Parathyroid adenoma (tissue), 2 donors: Measurements from ENCODE around the gene PIK3C2G.

Experiments
- H2AFZ ChIP-seq: fragments of 300-600 bp; sonication (generic); one replicate; pipeline ENCODE4 v1.7.0; 2017; ENCODE audit warnings: antibody characterized with exemption, mild to moderate bottlenecking
- H3K27ac ChIP-seq: fragments of 300-600 bp; sonication (generic); one replicate; pipeline ENCODE4 v1.7.0; 2017
- H3K27me3 ChIP-seq: fragments of 300-600 bp; sonication (generic); one replicate; pipeline ENCODE4 v1.7.0; 2017; ENCODE audit warnings: low read length; ENCODE audit not compliant: control insufficient read depth, insufficient read depth
- H3K36me3 ChIP-seq: fragments of 300-600 bp; sonication (generic); one replicate; pipeline ENCODE4 v1.7.0; 2017; ENCODE audit warnings: low read length; ENCODE audit not compliant: control insufficient read depth, insufficient read depth
- H3K4me1 ChIP-seq: fragments of 300-600 bp; sonication (generic); one replicate; pipeline ENCODE4 v1.7.0; 2017; ENCODE audit warnings: control low read depth
- H3K4me2 ChIP-seq: fragments of 300-600 bp; sonication (generic); one replicate; pipeline ENCODE4 v1.7.0; 2017; ENCODE audit warnings: low read length
- H3K4me3 ChIP-seq: fragments of 300-600 bp; sonication (generic); one replicate; pipeline ENCODE4 v1.7.0; 2017; ENCODE audit warnings: low read depth, low read length
- H3K79me2 ChIP-seq: fragments of 300-600 bp; sonication (generic); one replicate; pipeline ENCODE4 v1.7.0; 2017; ENCODE audit warnings: control low read depth
- H3K9ac ChIP-seq: fragments of 300-600 bp; sonication (generic); one replicate; pipeline ENCODE4 v1.7.0; 2017; ENCODE audit warnings: mild to moderate bottlenecking
- H3K9me3 ChIP-seq: fragments of 300-600 bp; sonication (generic); one replicate; pipeline ENCODE4 v1.7.0; 2017; ENCODE audit warnings: low read length; ENCODE audit not compliant: control insufficient read depth
- CTCF ChIP-seq: fragments of 300-600 bp; sonication (generic); IDR thresholded peaks from one replicate; pipeline ENCODE4 v1.7.0; 2017; ENCODE audit warnings: antibody characterized with exemption, mild to moderate bottlenecking
- donor health status: primary hyperparathyroidism.

The PIK3C2G gene

GRCh38 chr12:18313306-18313705, 52.0 kb downstream of the PIK3C2G start:
- Histone ChIP-seq H3K4me2 (no peak overlapping the region), H3K9ac (no peak overlapping the region), H3K9me3 (no peaks in the 10 kb centered on the region), H3K4me1 (no peaks in the 10 kb centered on the region), H3K27ac (no peak overlapping the region), H3K4me3 (no peak overlapping the region), H3K79me2 (no peaks in the 10 kb centered on the region), H3K36me3 (no peaks in the 10 kb centered on the region), H3K27me3 (no peaks in the 10 kb centered on the region), H2AFZ (no peak overlapping the region)
- TF ChIP-seq CTCF = no peak

GRCh38 chr12:18320036-18320617, 58.8 kb downstream of the PIK3C2G start:
- Histone ChIP-seq H3K9me3 (no peaks in the 10 kb centered on the region), H3K4me1 (no peaks in the 10 kb centered on the region), H3K4me3 (no peak overlapping the region), H3K4me2 (no peak overlapping the region), H3K27me3 (no peaks in the 10 kb centered on the region), H3K79me2 (no peaks in the 10 kb centered on the region), H2AFZ (no peak overlapping the region), H3K27ac (no peak overlapping the region), H3K36me3 (no peaks in the 10 kb centered on the region), H3K9ac (no peak overlapping the region)
- peak; percentile 47 for TF ChIP-seq CTCF

GRCh38 chr12:18320976-18321375, 59.7 kb downstream of the PIK3C2G start:
- Histone ChIP-seq H3K4me2 (no peak overlapping the region), H3K27ac (no peak overlapping the region), H3K79me2 (no peaks in the 10 kb centered on the region), H3K4me1 (no peaks in the 10 kb centered on the region), H3K27me3 (no peaks in the 10 kb centered on the region), H3K9ac (no peak overlapping the region), H2AFZ (no peak overlapping the region), H3K9me3 (no peaks in the 10 kb centered on the region), H3K4me3 (no peak overlapping the region), H3K36me3 (no peaks in the 10 kb centered on the region)
- TF ChIP-seq CTCF = no peak

- H3K4me3 ChIP-seq = no peak overlapping the region
- no peak overlapping the region for H3K27ac ChIP-seq
- no peaks in the 10 kb centered on the region for H3K27me3 ChIP-seq
- no peak overlapping the region for H2AFZ ChIP-seq
- no peak overlapping the region for H3K4me2 ChIP-seq
- H3K4me1 ChIP-seq = no peaks in the 10 kb centered on the region
- no peak overlapping the region for H3K9ac ChIP-seq
- H3K9me3 ChIP-seq = no peaks in the 10 kb centered on the region
- H3K36me3 ChIP-seq = no peaks in the 10 kb centered on the region
- H3K79me2 ChIP-seq = no peaks in the 10 kb centered on the region
- TF ChIP-seq CTCF = no peak
Measured at GRCh38 chr12:18323159-18323558, 61.8 kb downstream of the PIK3C2G start.

- Histone ChIP-seq H3K9ac (no peak overlapping the region), H3K79me2 (no peaks in the 10 kb centered on the region), H3K9me3 (no peaks in the 10 kb centered on the region), H3K4me1 (no peaks in the 10 kb centered on the region), H3K4me2 (no peak overlapping the region), H2AFZ (no peak overlapping the region), H3K4me3 (no peak overlapping the region), H3K27me3 (no peaks in the 10 kb centered on the region), H3K27ac (no peak overlapping the region), H3K36me3 (no peaks in the 10 kb centered on the region)
- TF ChIP-seq CTCF = no peak
Measured at GRCh38 chr12:18327036-18327435, 65.7 kb downstream of the PIK3C2G start.
